T-helper 1 cell treated with Interleukin-12 subunit alpha and Interleukin-12 subunit beta and Interleukin-4 antibody, amounts not matched to agents 30 μg/mL and 1 μg/mL, for 36 hours (primary cell): ENCODE measurements around the gene FA2H.

Experiments
- H3K27ac Mint-ChIP-seq: one replicate; pipeline ENCODE4 v1.8.0; 2021; ENCODE audit warnings: mild to moderate bottlenecking, mixed read lengths
- H3K27me3 Mint-ChIP-seq: one replicate; pipeline ENCODE4 v1.8.0; 2021; ENCODE audit warnings: low read depth, mixed read lengths
- H3K36me3 Mint-ChIP-seq: one replicate; pipeline ENCODE4 v1.8.0; 2021; ENCODE audit warnings: low read depth, mixed read lengths
- H3K4me1 Mint-ChIP-seq: one replicate; pipeline ENCODE4 v1.8.0; 2021; ENCODE audit warnings: low read depth, mixed read lengths
- H3K4me3 Mint-ChIP-seq: one replicate; pipeline ENCODE4 v1.8.0; 2021; ENCODE audit warnings: mild to moderate bottlenecking, moderate library complexity, mixed read lengths
- H3K9me3 Mint-ChIP-seq: one replicate; pipeline ENCODE4 v1.8.0; 2021; ENCODE audit warnings: mixed read lengths

Gene FA2H

DNA sequence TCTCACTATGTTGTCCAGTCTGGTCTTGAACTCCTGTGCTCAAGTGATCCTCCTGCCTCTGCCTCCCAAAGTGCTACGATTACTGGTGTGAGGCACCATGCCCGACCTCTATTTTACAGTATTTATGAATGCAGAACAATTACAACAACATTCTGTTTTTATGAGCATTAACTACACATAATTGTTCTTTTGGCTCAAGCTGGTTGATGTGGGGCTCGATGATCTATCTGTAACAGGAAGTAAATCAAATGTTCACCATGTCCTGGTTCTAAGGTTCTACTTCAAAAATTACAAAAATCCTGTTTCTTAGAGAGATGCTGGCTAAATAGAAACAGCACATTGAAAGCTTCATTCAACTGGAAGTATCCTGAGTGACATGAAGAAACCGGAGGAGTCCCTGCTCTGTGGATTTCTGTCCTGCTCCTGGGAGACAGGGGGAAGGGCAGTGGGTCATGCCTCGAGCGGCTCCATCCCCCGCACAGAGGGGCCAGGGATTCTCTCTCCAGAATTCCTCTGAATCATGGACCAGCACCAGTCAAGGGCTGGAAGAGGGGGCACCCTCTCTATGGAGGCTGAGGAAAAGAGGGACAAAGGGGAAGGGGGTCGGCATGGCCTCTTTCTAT is 31.5 kb downstream of the FA2H start:
- H3K27ac Mint-ChIP-seq = no peak overlapping the region
- H3K27me3 Mint-ChIP-seq = no peaks in the 10 kb centered on the region
- no peaks in the 10 kb centered on the region for H3K9me3 Mint-ChIP-seq
- H3K36me3 Mint-ChIP-seq = no peaks in the 10 kb centered on the region
- H3K4me3 Mint-ChIP-seq = no peak overlapping the region
- H3K4me1 Mint-ChIP-seq = no peaks in the 10 kb centered on the region

DNA sequence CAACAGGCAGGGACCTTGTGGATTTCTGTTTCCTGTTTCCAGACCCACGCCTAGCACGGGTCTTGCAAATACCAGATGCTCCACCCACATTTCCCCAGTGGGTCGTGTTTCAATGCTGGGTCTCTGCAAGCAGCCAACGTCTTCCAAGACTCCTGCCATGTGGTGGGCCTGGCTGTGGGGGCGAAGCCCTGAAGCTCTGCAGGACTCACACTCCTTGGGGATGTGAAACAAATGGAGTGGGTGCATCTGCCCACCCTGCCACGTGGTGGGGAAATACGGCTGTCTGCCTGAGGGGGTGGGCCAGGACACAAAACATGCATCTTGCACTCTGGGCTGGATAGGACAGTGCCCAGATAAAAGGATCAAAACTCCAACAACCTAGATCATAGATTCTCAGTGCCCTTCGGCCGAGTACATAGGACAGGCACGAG is 32.6 kb downstream of the FA2H start:
- no peaks in the 10 kb centered on the region for H3K36me3 Mint-ChIP-seq
- no peak overlapping the region for H3K27ac Mint-ChIP-seq
- no peaks in the 10 kb centered on the region for H3K4me1 Mint-ChIP-seq
- H3K27me3 Mint-ChIP-seq = no peaks in the 10 kb centered on the region
- H3K9me3 Mint-ChIP-seq = no peaks in the 10 kb centered on the region
- no peak overlapping the region for H3K4me3 Mint-ChIP-seq

DNA sequence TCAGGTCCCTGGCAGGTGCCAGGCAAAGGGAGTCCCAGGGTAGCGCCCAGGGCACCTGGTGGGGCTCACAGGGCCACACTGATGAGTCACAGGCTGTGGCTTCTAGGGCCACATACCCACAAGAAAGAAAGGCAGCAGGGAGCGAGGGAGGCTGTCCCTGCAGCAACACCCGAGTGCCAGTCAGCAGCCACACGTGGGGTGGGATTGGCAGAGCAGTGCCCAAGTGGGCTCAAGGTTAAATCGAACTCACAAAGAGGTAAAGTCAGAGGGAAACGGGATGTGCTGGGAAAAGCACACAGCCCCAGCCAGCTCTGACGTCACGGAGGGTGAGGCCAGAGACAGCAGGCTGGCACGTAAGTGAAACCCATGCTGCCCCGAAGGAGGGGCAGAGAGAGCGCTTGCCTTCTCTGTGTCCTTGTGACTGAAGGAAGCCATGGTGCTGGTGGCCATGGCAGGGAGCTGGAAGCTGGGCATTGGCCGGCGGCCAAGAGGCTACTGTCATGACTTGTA is 33.8 kb downstream of the FA2H start:
- H3K4me1 Mint-ChIP-seq = no peaks in the 10 kb centered on the region
- H3K4me3 Mint-ChIP-seq = no peak overlapping the region
- no peaks in the 10 kb centered on the region for H3K27me3 Mint-ChIP-seq
- no peak overlapping the region for H3K27ac Mint-ChIP-seq
- H3K36me3 Mint-ChIP-seq = no peaks in the 10 kb centered on the region
- H3K9me3 Mint-ChIP-seq = no peaks in the 10 kb centered on the region

DNA sequence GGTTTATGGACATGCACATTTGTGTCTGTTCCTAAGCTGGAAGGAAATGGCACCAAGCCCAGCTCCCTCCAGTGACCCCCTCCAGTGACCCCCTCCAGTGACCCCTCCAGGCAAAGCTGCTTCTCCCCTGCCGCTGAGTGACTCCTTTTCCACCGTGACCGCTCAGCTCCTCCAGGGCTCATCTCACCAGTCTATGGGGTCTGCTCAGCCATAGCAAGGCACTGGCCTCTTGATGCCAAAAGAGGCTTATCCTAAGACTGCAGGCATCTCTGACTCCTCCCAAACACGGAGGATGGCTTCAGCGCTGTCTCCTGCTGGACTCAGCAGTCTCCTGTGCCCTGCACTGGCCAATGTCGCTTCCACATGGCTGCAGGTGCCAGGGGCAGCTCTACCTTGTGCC is 35.3 kb downstream of the FA2H start:
- H3K4me3 Mint-ChIP-seq = no peak overlapping the region
- H3K27me3 Mint-ChIP-seq = no peaks in the 10 kb centered on the region
- H3K4me1 Mint-ChIP-seq = no peaks in the 10 kb centered on the region
- no peaks in the 10 kb centered on the region for H3K36me3 Mint-ChIP-seq
- H3K27ac Mint-ChIP-seq = no peak overlapping the region
- H3K9me3 Mint-ChIP-seq = no peaks in the 10 kb centered on the region

DNA sequence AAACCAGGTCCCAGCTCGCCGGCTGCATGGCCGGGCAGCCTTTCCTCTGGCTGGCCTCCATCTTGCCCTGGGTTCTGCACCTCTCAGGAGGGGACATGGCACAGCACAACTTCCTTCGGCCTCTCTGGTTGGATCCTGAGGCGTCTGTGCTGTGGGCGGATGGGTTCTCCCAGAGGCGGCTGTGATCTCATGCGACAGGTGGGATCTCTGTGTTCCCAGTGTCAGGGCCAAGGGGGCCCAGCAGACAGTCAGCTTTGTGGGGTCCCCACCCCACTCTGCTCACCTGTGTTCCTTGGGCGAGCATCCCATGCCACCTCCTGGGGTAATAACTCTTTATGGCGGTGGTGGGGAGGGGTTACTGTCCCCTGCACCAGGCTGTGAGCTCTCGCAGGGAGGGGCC is 35.8 kb downstream of the FA2H start:
- Mint-ChIP-seq H3K27ac (no peak overlapping the region), H3K36me3 (no peaks in the 10 kb centered on the region), H3K4me1 (no peaks in the 10 kb centered on the region), H3K9me3 (no peaks in the 10 kb centered on the region), H3K4me3 (no peak overlapping the region), H3K27me3 (no peaks in the 10 kb centered on the region)

DNA sequence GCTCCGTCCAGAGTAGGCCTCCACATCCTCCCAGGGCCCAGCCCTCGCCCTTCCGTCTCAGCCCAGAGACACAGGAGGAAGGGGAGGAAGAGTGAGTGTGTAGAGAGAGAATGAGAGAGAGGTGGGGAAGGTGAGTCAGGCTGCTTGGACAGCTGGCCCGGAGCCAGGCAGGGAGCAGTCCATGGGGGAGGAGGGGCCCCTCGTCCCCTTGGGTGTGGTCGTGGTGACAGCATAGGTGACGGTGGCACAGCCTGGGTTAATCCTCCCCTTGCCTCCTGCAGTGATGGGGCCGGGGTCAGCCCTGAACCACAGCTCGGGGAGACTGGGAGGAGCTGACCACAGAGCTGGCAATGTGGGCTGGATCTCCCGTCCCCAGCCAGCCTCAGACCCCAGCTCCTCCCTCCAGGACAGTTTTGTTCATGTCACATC is 36.5 kb downstream of the FA2H start:
- H3K4me3 Mint-ChIP-seq = no peak overlapping the region
- no peaks in the 10 kb centered on the region for H3K36me3 Mint-ChIP-seq
- no peaks in the 10 kb centered on the region for H3K27me3 Mint-ChIP-seq
- no peaks in the 10 kb centered on the region for H3K4me1 Mint-ChIP-seq
- no peaks in the 10 kb centered on the region for H3K9me3 Mint-ChIP-seq
- no peak overlapping the region for H3K27ac Mint-ChIP-seq

DNA sequence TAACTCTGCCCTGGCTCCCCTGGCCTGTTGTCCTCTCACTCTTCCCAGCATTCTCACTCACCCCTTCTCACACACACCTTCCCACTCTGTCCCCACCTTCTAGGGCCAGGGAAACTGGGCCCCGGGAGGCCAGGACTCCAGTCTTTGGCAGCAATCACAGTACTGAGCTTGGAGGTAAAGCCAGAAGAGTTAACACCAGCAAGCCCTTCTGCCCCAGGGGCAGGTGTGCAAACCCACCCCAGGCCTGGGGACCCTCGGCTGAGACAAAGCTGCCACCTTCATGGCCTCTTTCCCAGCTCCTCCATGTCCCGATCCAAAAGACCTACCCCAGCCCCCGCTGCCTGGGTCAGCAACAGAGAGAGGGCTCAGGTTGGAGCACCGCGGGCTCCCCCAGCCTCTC is 37.1 kb downstream of the FA2H start:
- Mint-ChIP-seq H3K9me3 (no peaks in the 10 kb centered on the region), H3K4me3 (no peak overlapping the region), H3K27me3 (no peaks in the 10 kb centered on the region), H3K36me3 (no peaks in the 10 kb centered on the region), H3K4me1 (no peaks in the 10 kb centered on the region), H3K27ac (no peak overlapping the region)

DNA sequence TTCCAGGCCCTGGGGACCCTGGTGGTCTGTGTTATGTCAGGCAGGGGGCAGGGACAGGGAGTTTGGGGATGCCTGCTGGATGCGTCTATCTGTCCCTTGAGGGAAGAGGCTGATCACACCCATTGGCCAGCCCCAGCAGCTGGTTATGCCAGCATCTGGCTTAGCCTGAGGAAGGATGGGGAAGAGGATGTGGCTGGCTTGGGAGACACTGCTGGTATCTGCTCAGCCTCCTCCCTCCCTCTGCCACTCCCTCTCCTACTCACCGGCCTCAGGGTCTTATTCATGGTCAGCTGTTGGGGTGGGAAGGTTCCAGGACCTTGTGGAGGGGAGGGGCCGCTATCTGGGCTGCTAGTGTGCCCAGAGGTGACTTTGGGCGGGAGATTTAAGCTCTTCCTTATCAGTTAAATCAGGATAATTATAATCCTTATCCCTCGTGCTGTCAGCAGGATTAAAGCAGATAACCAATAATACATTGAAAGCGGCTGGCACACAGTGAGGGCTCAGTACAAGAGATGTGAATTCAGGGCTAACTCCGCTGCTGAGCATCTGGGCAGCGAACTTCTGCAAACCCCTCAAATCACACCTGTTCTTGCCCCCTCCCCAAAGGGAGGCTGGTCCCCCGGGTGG is 38.0 kb downstream of the FA2H start:
- Mint-ChIP-seq H3K27me3 (no peaks in the 10 kb centered on the region), H3K9me3 (no peaks in the 10 kb centered on the region), H3K27ac (no peak overlapping the region), H3K4me1 (no peaks in the 10 kb centered on the region), H3K36me3 (no peaks in the 10 kb centered on the region), H3K4me3 (no peak overlapping the region)

DNA sequence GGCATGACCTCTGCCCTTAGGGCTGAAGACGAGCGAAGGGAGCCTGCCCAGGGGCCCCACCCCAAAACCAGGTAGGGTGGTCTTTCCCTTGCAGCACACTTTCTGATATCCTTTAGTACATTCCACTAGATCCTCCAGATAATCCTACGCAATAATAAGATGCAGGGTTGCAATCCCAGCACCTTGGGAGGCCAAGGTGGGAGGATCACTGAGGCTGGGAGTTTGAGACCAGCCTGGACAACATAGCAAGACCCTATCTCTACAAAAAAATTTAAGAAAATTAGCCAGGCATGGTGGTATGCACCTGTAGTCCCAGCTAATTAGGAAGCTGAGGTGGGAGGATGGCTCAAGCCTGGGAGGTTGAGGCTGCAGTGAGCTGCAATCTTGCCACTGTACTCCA is 39.1 kb downstream of the FA2H start:
- no peaks in the 10 kb centered on the region for H3K27me3 Mint-ChIP-seq
- no peak overlapping the region for H3K27ac Mint-ChIP-seq
- H3K4me3 Mint-ChIP-seq = no peak overlapping the region
- H3K4me1 Mint-ChIP-seq = no peaks in the 10 kb centered on the region
- H3K9me3 Mint-ChIP-seq = no peaks in the 10 kb centered on the region
- H3K36me3 Mint-ChIP-seq = no peaks in the 10 kb centered on the region

DNA sequence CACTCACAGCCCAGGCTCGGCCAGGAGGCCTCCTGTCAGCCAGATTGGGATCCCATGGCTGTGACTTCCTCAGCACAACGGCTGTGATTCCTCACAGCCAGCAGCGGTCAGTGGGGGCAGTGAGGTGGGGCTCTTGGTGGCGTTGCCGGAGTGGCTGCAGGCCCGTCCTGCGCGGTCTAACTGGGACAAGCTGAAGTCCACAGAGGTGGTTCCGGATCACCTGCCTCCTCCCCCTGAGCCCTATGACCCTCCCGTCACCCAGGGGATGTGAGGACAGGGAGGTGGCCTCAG is 39.5 kb downstream of the FA2H start:
- H3K4me1 Mint-ChIP-seq = peaks cover 4% of the 10 kb centered on the region
- no peaks in the 10 kb centered on the region for H3K9me3 Mint-ChIP-seq
- no peak overlapping the region for H3K27ac Mint-ChIP-seq
- H3K4me3 Mint-ChIP-seq = no peak overlapping the region
- H3K36me3 Mint-ChIP-seq = no peaks in the 10 kb centered on the region
- H3K27me3 Mint-ChIP-seq = no peaks in the 10 kb centered on the region

DNA sequence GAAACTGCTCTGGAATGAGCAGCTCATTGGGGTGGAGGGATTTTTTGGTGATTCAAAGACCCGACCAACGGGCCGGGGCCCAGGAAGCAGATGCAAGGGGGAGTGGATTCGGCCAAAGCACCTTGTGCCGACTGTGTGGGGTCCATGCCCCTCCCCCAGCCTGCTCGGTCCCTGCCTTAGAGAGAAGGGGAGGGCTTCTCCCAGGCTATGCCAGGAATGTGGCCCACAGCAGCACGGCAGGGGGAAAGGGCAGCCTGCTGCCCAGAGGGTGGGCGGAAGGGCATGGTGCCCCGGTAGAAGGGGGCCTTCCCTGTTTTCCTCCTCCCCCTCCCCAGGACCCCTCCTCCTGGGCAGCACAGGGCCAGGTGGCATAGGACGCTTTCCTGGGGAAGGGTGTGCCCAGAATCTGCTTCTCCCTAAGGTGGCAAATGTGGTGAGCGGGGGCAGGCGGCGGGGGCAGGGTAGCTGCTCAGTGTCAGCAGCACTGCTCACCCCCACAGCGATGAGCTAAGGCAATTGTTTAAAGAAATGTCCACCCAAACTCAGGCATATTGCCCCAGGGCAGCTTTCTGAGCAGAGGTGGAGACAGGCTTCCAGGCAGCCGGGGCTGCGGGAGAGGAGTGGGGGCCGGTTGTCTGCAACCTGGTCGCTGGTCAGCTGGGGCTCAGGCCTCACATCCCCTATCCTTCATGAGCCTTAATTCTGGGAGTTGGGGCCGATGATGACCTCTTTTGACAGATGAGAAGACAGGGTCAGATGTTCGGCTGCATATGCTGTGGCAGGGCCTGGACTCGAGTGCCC is 40.1 kb downstream of the FA2H start:
- Mint-ChIP-seq H3K27ac (no peak overlapping the region), H3K36me3 (no peaks in the 10 kb centered on the region), H3K9me3 (no peaks in the 10 kb centered on the region), H3K4me3 (no peak overlapping the region), H3K27me3 (no peaks in the 10 kb centered on the region), H3K4me1 (peaks cover 4% of the 10 kb centered on the region)

DNA sequence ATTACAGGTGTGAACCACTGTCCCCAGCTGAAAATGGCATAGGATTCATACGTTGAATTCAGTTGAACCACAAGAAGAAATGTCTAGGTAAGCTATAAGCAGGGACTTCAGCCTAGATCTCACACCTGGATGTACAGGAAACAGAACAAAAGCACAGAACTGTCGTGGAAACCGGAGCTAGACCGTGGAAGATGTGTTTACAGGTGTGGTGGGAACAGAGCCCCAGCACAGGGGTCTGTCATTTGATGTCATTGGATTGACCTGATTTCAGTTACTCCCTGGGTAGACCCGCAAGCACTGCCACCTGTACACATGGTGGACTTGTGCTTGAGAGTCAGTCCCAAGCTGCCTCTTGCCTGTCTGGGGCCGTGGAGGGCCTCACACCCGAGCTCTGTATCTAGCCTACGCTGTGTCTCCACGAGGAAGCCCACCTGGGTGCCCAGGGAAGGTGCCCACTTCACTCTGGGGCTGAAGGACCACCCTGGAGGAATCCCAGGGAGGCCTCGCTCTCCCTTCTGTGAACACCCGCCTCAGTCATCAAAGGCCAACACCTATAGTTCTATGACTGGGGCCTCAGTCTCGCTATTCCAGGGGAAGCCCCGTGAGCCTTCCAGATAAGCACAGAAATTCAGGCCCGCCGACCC is 41.8 kb downstream of the FA2H start:
- no peak overlapping the region for H3K4me3 Mint-ChIP-seq
- H3K27me3 Mint-ChIP-seq = no peaks in the 10 kb centered on the region
- no peaks in the 10 kb centered on the region for H3K9me3 Mint-ChIP-seq
- no peaks in the 10 kb centered on the region for H3K36me3 Mint-ChIP-seq
- peaks cover 4% of the 10 kb centered on the region for H3K4me1 Mint-ChIP-seq
- no peak overlapping the region for H3K27ac Mint-ChIP-seq

DNA sequence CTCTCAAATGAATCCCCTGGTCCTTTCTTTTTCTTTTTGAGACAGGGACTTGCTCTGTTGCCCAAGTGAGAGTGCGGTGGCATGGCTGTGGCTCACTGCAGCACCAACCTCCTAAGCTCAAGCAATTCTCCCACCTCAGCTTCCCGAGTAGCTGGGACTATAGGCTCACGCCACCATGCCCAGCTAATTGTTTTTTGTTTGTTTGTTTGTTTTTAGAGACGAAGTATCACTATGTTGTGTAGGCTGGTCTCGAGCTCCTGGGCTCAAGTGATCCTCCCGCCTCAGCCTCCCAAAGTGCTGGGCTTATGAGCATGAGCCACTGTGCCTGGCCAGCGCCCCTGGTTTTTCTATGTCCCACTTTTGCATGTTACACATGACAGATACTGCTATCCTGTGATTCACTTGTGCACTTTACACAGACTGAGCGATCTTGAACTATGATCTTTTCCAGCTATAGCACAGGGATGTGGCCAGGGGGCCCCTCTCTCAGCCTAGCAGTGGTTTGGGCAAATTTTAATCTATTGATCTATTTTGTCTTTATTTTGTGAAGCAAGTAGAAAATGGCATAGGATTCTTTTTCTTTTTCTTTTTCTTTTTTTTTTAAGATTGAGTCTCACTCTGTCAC is 42.7 kb downstream of the FA2H start:
- Mint-ChIP-seq H3K4me3 (no peak overlapping the region), H3K4me1 (peaks cover 4% of the 10 kb centered on the region), H3K36me3 (no peaks in the 10 kb centered on the region), H3K27me3 (no peaks in the 10 kb centered on the region), H3K9me3 (peaks cover 6% of the 10 kb centered on the region), H3K27ac (no peak overlapping the region)

DNA sequence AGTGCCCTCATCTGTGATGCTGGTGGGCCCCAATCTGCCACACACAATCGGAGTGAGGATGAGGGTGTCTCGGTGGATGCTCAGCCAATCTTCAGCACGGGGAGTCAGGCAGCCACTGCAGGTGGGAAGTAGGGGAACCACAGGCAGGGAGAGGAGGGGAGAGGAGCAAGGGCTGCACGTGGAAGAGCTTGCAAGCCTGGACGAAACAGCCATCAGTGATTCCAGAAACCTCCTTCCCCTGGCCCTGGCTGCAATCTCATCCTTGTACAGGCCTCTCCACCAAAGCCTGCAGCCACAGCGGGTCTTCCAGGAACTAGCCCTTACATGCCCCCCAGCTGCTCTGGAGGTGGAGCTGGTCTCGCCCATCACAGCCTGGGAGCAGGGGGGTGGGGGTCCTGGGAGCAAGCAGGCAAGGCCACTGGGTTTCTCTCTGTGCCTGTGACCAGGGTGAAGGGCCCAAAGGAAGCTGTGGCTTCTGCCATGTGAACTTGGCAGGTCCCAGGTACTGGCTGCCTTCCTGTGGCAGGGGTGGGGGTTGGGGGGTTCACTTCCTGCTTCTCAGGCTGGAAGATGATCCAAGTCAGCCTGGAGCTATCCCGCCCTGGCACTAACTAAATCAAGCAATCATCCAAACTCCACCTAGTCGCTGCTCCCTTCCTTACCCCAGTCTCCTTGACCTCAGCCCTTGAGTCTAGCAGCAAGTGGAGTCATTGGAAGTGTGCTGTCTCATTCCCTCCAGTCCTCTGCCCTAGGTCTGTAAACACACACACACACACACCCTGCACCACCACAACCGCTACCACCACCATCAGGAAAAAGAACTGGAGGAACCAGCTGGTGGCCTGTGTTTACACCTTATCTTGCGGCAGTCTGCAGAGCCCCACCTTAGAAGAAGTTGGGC is 44.6 kb downstream of the FA2H start:
- Mint-ChIP-seq H3K27me3 (no peaks in the 10 kb centered on the region), H3K4me3 (no peak overlapping the region), H3K9me3 (peaks cover 16% of the 10 kb centered on the region), H3K36me3 (no peaks in the 10 kb centered on the region), H3K27ac (no peak overlapping the region), H3K4me1 (peaks cover 4% of the 10 kb centered on the region)
